Measurements from ENCODE around the gene KLHL29. TPM values are rescaled to one million over a fixed set of nuclear protein-coding genes. Genes with fewer than 3 reads are reported as not detected.

KLHL29 gene
- total RNA-seq, 1 experiment from 2014 or later = 34.1 TPM

- Histone ChIP-seq H3K36me3 (peaks cover 11% of the 10 kb centered on the region; the same call in 1 of the 2 replicates), H3K4me1 (peaks cover 14% of the 10 kb centered on the region), H3K27ac (peak overlapping the region; percentile 46), H3K9me3 (replicated peaks) (no peaks in the 10 kb centered on the region), H3K27me3 (no peaks in the 10 kb centered on the region), H3K4me3 (no peak overlapping the region)
- DNase-seq = peak in 1 of 2 experiments; percentile 78
Observed at GRCh38 chr2:23571527-23572282, 186.7 kb downstream of the KLHL29 start.

DNA sequence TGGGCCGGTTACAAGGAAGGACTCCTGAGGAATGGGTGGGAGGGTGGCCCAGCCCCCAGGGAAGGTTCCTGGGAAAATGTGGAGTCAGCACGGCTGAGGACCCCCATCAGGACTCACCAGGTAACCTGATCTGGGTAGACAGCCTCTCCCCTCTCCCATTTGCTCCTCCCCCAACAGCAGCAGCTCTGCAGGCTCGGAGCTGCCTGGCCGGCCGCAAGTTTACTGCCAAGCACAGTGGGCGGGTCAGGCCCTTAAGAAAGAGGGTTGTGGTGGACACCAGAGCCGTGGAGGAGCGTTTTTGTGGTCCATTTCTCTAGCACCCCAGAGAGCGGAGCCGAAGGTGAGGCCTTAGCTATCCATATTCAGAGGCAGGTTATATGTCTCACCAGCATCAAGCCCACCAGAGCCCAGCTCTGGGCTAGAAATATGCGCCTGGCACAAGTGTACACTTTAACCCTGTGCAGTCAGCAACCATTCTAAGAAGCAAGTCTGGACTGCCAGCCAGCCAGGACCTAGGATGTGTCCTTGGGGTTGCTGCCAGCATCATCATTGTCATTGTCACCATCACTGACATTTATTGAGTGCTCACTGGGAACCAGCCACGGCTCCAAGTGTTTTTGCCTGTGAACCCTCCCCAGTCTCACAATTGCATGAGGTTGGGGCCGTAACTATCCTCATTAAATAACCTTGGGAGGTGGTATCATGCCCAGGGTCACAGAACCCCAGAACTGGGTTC, 190.1 kb downstream of the KLHL29 start:
- peaks cover 14% of the 10 kb centered on the region for H3K4me1 ChIP-seq
- DNase-seq = no peak
- no peaks in the 10 kb centered on the region for H3K9me3 ChIP-seq (replicated peaks)
- H3K27me3 ChIP-seq = no peaks in the 10 kb centered on the region
- peaks cover 11% of the 10 kb centered on the region; the same call in 1 of the 2 replicates for H3K36me3 ChIP-seq
- no peak overlapping the region for H3K4me3 ChIP-seq
- no peak overlapping the region for H3K27ac ChIP-seq

DNA sequence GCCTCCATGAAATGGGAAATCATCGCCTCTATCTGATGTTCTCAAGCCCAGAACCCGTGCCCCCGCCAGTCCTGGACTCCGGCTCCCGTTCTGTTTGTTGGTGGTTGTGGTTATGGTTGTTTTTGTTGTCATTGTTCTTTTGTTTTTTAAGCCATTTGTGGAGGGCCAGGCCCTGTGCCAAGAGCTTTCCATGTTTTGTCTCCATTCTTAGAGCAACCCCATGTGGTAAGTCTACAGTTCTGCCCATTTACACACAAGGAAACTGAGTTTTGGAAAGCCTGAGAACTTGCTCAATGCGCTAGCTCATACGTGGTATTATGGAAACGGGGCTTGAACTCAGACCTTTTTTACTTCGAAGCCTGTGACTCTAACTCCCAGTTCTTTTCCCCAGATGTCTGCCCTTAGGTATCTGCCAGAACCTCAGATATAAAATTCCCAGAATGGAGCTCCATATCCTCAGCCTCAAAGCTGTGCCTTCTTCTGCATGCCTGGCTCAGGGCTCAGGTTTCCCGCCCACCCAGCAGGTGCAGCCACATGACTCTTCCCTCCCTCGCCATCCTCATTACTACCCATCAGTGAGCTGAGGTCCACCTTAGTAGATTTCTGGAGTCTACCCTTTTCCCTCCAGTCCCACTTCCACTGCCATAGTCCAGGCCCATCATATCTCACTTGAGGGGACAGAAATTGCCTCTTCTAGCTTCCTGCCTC, 194.1 kb downstream of the KLHL29 start:
- Histone ChIP-seq H3K36me3 (peaks cover 13% of the 10 kb centered on the region; the same call in 1 of the 2 replicates), H3K4me1 (peaks cover 21% of the 10 kb centered on the region), H3K4me3 (no peak overlapping the region), H3K9me3 (replicated peaks) (no peaks in the 10 kb centered on the region), H3K27me3 (no peaks in the 10 kb centered on the region), H3K27ac (no peak overlapping the region)
- no peak for DNase-seq

DNA sequence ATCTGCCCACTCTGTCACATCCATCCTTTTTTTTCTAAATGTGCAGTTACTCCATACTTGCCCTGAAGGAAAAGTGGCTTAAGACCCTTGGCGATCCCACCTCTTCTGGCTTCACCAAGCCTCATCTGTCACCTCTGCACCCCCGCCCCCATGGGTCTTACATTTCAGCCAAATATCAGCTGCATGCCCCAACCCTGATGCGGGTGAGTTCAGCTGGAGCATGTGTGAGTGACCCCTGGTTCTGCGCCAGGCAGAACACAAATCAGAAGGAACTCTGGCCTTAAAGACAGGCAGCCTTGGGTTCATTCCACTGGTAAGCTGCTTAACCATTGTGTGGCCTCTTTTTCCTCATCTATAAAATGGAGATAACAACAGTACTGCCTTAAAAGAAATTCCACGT, 194.7 kb downstream of the KLHL29 start:
- no peaks in the 10 kb centered on the region for H3K27me3 ChIP-seq
- H3K4me1 ChIP-seq = peaks cover 27% of the 10 kb centered on the region

DNA sequence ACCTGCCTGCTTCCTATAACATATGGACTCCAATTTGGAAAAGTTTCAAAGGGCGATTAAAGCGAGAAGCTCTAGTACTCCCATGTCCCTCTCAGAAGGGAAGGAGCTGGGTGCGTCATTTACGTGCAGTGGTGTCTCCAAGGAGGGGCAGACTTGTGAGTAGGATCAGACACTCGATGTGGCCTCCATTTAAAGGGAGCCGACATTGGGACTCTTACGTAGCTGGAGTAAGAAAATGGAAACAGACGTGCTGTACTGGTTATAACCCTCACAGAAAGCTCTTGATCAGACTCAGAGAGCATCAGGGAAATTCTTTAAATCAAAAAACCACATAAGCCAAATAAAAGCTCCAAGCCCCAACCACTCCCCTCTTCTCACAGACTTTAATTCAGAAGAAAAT, 198.5 kb downstream of the KLHL29 start:
- no peak overlapping the region; the same call in 1 of the 2 replicates for H3K4me3 ChIP-seq
- H3K4me1 ChIP-seq = peaks cover 49% of the 10 kb centered on the region
- no peaks in the 10 kb centered on the region for H3K9me3 ChIP-seq (replicated peaks)
- peaks cover 7% of the 10 kb centered on the region; the same call in 1 of the 2 replicates for H3K36me3 ChIP-seq
- peak overlapping the region; percentile 79 for H3K27ac ChIP-seq
- no peaks in the 10 kb centered on the region for H3K27me3 ChIP-seq
- peak in 1 of 2 experiments; percentile 57 for DNase-seq

More for the DNA sequence above, 194.7 kb downstream of the KLHL29 start:
- H3K4me3 ChIP-seq = no peak overlapping the region
- no peaks in the 10 kb centered on the region for H3K9me3 ChIP-seq (replicated peaks)
- no peak overlapping the region for H3K27ac ChIP-seq
- H3K36me3 ChIP-seq = peaks cover 13% of the 10 kb centered on the region; the same call in 1 of the 2 replicates
- DNase-seq = no peak

GRCh38 chr2:23584054-23584745, 199.2 kb downstream of the KLHL29 start:
- H3K4me1 ChIP-seq = peaks cover 49% of the 10 kb centered on the region
- H3K9me3 ChIP-seq (replicated peaks) = no peaks in the 10 kb centered on the region
- H3K4me3 ChIP-seq = no peak overlapping the region; the same call in 1 of the 2 replicates
- peak overlapping the region; percentile 79 for H3K27ac ChIP-seq
- no peaks in the 10 kb centered on the region for H3K27me3 ChIP-seq
- H3K36me3 ChIP-seq = peaks cover 7% of the 10 kb centered on the region; the same call in 1 of the 2 replicates
- peak; percentile 94 to 96 for DNase-seq

DNA sequence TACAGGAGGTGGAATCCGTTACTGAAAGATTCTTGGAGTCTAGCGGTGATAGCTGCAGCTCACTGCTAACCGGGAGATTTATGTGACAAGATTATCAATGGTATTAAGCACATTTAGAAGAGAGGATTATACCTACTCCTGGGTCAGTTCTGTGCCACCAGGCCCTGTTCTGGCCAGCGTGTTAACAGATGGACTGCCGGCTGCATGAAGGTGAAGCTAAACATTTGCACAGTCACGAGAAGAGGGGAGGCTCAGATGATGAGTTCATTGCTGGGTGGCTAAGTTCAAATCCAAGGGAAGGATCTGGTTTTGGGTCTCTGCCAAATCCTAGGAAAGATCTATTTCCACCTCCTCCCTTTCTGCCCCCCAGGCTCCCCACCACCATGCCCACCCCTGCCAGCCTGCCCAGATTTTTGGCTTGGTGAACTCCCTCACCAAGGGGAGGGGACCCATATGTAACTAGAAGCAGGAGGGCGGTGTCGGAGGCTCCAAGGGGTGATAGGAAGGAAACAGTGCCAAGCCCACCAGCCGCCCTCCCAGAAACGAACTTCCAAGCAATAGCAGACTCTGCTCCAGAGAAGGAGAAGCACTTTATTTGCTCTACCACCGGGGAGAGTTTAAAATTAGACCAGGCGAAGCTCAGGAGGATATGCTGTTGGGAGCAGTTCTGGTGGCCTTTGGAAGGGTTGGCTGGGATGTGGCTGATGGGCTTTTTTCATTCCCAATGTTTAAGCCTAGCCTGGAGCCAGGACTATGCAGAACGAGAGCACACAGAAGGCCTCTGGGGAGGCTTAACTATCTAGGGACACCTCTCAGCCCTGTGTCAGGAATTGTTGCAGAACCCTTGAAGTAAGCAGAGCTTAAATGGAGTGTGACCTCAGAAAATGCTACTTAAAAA, 200.5 kb downstream of the KLHL29 start:
- no peak overlapping the region for H3K4me3 ChIP-seq
- peaks cover 7% of the 10 kb centered on the region; the same call in 1 of the 2 replicates for H3K36me3 ChIP-seq
- H3K27ac ChIP-seq = peak overlapping the region; percentile 79
- H3K4me1 ChIP-seq = peaks cover 60% of the 10 kb centered on the region
- peak in 1 of 2 experiments; percentile 72 for DNase-seq
- no peaks in the 10 kb centered on the region for H3K27me3 ChIP-seq
- H3K9me3 ChIP-seq (replicated peaks) = no peaks in the 10 kb centered on the region

DNA sequence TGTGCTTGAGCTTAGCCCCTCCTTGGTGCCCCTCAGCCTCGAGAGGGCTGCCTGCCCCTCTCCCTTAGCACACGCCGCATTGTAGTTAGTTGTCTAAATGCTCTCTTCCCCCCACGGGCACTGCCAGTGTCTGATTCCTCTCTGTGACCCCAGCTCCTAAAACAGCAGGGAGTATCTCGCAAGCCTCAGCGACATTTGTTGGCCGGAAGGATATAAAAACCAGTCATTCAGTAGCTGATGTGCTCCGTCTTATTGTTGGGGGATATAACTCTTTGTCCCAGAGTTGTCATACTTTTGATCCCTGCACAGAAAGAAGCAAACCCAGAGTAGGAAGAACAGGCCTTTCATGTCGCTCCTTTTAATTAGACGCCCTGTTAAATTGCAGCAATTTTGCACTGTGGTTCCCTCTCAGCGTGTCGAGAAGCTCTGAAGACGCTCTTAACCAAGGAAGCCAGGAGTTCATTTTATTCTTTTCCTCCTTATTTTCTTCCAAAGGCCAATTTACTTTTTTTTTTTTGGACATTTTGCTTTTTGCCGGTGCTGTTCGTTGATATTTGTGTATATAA, 201.8 kb downstream of the KLHL29 start:
- Histone ChIP-seq H3K27me3 (no peaks in the 10 kb centered on the region), H3K27ac (no peak overlapping the region), H3K4me1 (peaks cover 68% of the 10 kb centered on the region), H3K9me3 (replicated peaks) (no peaks in the 10 kb centered on the region), H3K36me3 (peaks cover 3% of the 10 kb centered on the region; the same call in 1 of the 2 replicates), H3K4me3 (no peak overlapping the region)
- no peak for DNase-seq

DNA sequence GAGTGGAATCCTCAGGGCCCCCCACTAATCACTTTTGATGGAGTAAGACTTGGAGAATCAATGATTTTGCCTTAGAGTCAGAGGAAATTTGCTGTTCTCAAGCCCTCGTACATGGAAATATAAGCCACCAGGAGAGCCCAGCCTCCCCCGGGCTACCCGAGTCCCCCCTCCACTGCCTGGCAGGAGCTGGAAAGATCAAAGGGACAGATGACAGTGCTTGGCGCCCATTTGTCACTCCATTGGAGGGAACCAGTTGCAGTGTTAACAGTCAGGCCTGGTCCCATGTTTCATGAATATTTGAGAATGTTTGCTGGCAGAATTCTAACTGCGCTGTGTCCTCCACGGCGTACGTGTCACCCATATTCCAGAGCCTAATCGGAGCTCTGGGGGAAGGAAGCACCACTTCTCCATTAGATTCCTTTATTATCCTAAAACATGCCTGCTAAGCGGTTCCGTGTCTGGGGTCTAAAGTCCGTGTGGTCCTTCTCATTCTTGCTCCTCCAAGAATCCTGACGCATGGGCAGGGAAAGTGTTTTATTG, 202.4 kb downstream of the KLHL29 start:
- H3K4me3 ChIP-seq = no peak overlapping the region
- H3K27me3 ChIP-seq = no peaks in the 10 kb centered on the region
- peaks cover 64% of the 10 kb centered on the region for H3K4me1 ChIP-seq
- H3K9me3 ChIP-seq (replicated peaks) = no peaks in the 10 kb centered on the region
- H3K36me3 ChIP-seq = peaks cover 3% of the 10 kb centered on the region; the same call in 1 of the 2 replicates
- H3K27ac ChIP-seq = no peak overlapping the region
- DNase-seq = no peak

DNA sequence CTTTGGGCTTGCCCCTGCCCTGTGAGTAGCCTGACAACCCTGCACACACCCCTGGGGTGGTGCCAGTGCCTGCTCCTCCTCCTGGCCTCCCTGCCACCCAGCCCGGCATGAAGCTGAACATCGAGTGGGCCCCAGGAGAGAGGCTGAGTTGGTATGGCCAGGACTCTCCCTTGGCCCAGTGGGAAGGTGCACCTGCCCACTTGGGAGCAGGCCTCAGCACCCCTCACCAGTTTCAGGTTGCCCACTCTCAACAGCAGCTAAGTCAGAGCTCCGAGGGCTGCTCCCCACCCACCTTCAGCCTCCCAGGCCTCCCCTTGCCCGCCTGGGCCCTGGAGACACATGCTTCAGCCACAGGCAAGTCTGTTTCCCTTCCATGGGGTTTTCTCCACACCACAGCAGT, 203.1 kb downstream of the KLHL29 start:
- Histone ChIP-seq H3K9me3 (replicated peaks) (no peaks in the 10 kb centered on the region), H3K36me3 (no peaks in the 10 kb centered on the region; the same call in 1 of the 2 replicates), H3K4me3 (no peak overlapping the region), H3K27me3 (no peaks in the 10 kb centered on the region), H3K27ac (no peak overlapping the region), H3K4me1 (peaks cover 57% of the 10 kb centered on the region)
- no peak for DNase-seq

GRCh38 chr2:23588508-23589201, 203.7 kb downstream of the KLHL29 start:
- H3K4me3 ChIP-seq = no peak overlapping the region
- no peak for DNase-seq
- H3K9me3 ChIP-seq (replicated peaks) = no peaks in the 10 kb centered on the region
- no peaks in the 10 kb centered on the region; the same call in 1 of the 2 replicates for H3K36me3 ChIP-seq
- H3K4me1 ChIP-seq = peaks cover 52% of the 10 kb centered on the region
- no peaks in the 10 kb centered on the region for H3K27me3 ChIP-seq
- H3K27ac ChIP-seq = no peak overlapping the region

DNA sequence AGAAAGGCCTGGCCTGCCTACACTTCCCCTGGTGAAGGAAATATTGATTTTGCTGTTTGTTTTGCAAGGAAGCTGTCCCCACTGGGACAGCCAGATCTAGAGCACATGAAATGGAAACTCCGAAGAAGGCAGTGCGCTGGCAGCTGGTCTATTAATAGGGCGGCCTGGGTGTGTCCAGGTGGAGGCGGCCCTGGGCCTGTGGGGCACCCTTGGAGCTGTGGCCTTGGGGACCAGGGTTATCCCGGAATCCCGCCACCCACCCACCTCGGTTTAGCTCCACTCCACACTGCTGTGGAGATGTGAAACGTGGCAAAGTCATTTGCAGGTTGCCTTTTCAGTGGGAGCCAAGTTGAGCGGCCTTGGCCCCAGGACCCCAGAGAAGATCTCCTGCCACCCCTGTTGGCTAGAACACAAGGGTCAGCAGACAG, 204.3 kb downstream of the KLHL29 start:
- Histone ChIP-seq H3K27ac (no peak overlapping the region), H3K27me3 (no peaks in the 10 kb centered on the region), H3K9me3 (replicated peaks) (no peaks in the 10 kb centered on the region), H3K4me1 (peaks cover 46% of the 10 kb centered on the region), H3K4me3 (no peak overlapping the region), H3K36me3 (no peaks in the 10 kb centered on the region; the same call in 1 of the 2 replicates)
- DNase-seq = no peak
